CD4-positive, alpha-beta T cell treated with Interleukin-17A for 1 hour (primary cell): Measurements from ENCODE around the gene UBE2J2.

Experiments
- DNase-seq: peaks from one replicate; pipeline ENCODE4 v3.0.0-alpha.2; 2020

UBE2J2 gene

GRCh38 chr1:1309251-1310108 is 35.8 kb upstream of the UBE2J2 start:
- DNase-seq: peak; percentile 13

GRCh38 chr1:1308756-1309250 is 35.1 kb upstream of the UBE2J2 start:
- DNase-seq: no peak

- peak; percentile 91 for DNase-seq
These were observed 34.5 kb upstream of the UBE2J2 start, which contains the start of the genes ACAP3 and PUSL1 for GRCh38 chr1:1307923-1308755. Gene ACAP3 (minus strand): TSS chr1:1307930. CDS start chr1:1307815, 115 bp downstream. Gene PUSL1 (plus strand): TSS chr1:1308597. CDS start chr1:1308644, 47 bp downstream.

- DNase-seq: no peak
These were observed 33.7 kb upstream of the UBE2J2 start for GRCh38 chr1:1307261-1307922.

GRCh38 chr1:1306661-1307260 is 33.1 kb upstream of the UBE2J2 start:
- no peak for DNase-seq

GRCh38 chr1:1306070-1306660 is 32.5 kb upstream of the UBE2J2 start:
- DNase-seq: no peak

GRCh38 chr1:1305300-1306069 is 31.8 kb upstream of the UBE2J2 start:
- DNase-seq: peak; percentile 71

- no peak for DNase-seq
These were observed 31.0 kb upstream of the UBE2J2 start for GRCh38 chr1:1304331-1305299.

- DNase-seq: no peak
These were observed 30.1 kb upstream of the UBE2J2 start for GRCh38 chr1:1303736-1304135.

- DNase-seq: no peak
These were observed 29.4 kb upstream of the UBE2J2 start for GRCh38 chr1:1302951-1303509.

GRCh38 chr1:1302006-1302430 is 28.4 kb upstream of the UBE2J2 start:
- DNase-seq: peak; percentile 21

GRCh38 chr1:1300352-1300739 is 26.7 kb upstream of the UBE2J2 start:
- DNase-seq: no peak

GRCh38 chr1:1299686-1300351 is 26.2 kb upstream of the UBE2J2 start:
- peak; percentile 35 for DNase-seq

- no peak for DNase-seq
These were observed 25.4 kb upstream of the UBE2J2 start for GRCh38 chr1:1298861-1299685.

GRCh38 chr1:1297802-1298424 is 24.3 kb upstream of the UBE2J2 start:
- no peak for DNase-seq

GRCh38 chr1:1296070-1297061 is 22.7 kb upstream of the UBE2J2 start:
- DNase-seq: no peak
